ENCODE data around the gene STX4. TPM values are rescaled to one million over a fixed set of nuclear protein-coding genes. Genes with fewer than 3 reads are reported as not detected.

STX4 gene
- 10 to 100 TPM; 40.7 to 51.7 TPM for total RNA-seq

GRCh38 chr16:31032736-31033708 lies at the start of gene STX4:
Gene STX4, plus strand, starts transcription at chr16:31033558. Its CDS starts 248 bp downstream, at chr16:31033806.
- Histone ChIP-seq H3K4me1 (replicated peaks) (peaks cover 5% of the 10 kb centered on the region), H3K9me3 (no peaks in the 10 kb centered on the region), H3K4me3 (peak within 1 kb of the TSS; percentile 56 to 97), H3K27me3 (replicated peaks; ENCODE audit: insufficient read depth) (no peaks in the 10 kb centered on the region), H3K27ac (peak within 1 kb of the TSS; percentile 88 to 92), H3K36me3 (no peaks in the 10 kb centered on the region)
- TF ChIP-seq POLR2A (IDR thresholded peaks at IDR 0.05), result peak; percentile 58
- TF ChIP-seq CTCF (IDR thresholded peaks at IDR 0.05), result peak in 2 of 4 experiments; percentile 25 to 30
- TF ChIP-seq POLR2AphosphoS5 (IDR thresholded peaks at IDR 0.05), result peak; percentile 96
- peak; percentile 96 for DNase-seq (ENCODE audit: low spot score)
- WGBS, result under 1% methylated on average over 69 of the region's 75 CpGs
- intact Hi-C loops (cut with DNase I), result loop anchor here (2.0 to 5.0 kb wide), 5 partner anchors 36 to 424 kb away; partner anchors contain the start of genes ARMC5, FUS, HSD3B7 and ZNF646

- intact Hi-C loops (cut with DNase I), result loop anchor here (2.0 to 10.0 kb wide), 5 partner anchors 49 to 891 kb away; partner anchors contain the start of genes STX4, VKORC1, ZNF267 and ZNF843
- WGBS, result 77% methylated on average over 14 of the region's 14 CpGs
- TF ChIP-seq POLR2A (IDR thresholded peaks at IDR 0.05) (no peak), CTCF (IDR thresholded peaks at IDR 0.05) (no peak), POLR2AphosphoS5 (IDR thresholded peaks at IDR 0.05) (no peak)
- Histone ChIP-seq H3K27me3 (replicated peaks; ENCODE audit: insufficient read depth) (no peaks in the 10 kb centered on the region), H3K27ac (no peak overlapping the region), H3K36me3 (peaks cover 5 to 14% of the 10 kb centered on the region in 2 donors), H3K9me3 (no peaks in the 10 kb centered on the region), H3K4me3 (no peak overlapping the region), H3K4me1 (replicated peaks) (no peaks in the 10 kb centered on the region)
- DNase-seq (ENCODE audit: low spot score), result no peak
Measured at GRCh38 chr16:30983898-30984610, 49.3 kb upstream of the STX4 start.

GRCh38 chr16:30984669-30985400 lies 48.5 kb upstream of the STX4 start, which contains the start of gene HSD3B7:
Gene HSD3B7, plus strand, starts transcription at chr16:30985207. Its CDS starts 452 bp downstream, at chr16:30985659.
- H3K4me1 ChIP-seq (replicated peaks), result no peaks in the 10 kb centered on the region
- WGBS, result 33% methylated on average over 24 of the region's 24 CpGs
- peak within 1 kb of the TSS; percentile 21 to 34 for H3K4me3 ChIP-seq
- peak; percentile 81 for DNase-seq (ENCODE audit: low spot score)
- H3K27me3 ChIP-seq (replicated peaks; ENCODE audit: insufficient read depth), result no peaks in the 10 kb centered on the region
- peak within 1 kb of the TSS; percentile 16 to 61 for H3K27ac ChIP-seq
- H3K9me3 ChIP-seq, result no peaks in the 10 kb centered on the region
- intact Hi-C loops (cut with DNase I), result loop anchor here (2.0 to 10.0 kb wide), 5 partner anchors 48 to 890 kb away; partner anchors contain the start of genes STX4, VKORC1, ZNF267 and ZNF843
- TF ChIP-seq POLR2A (IDR thresholded peaks at IDR 0.05), result peak; percentile 14
- TF ChIP-seq POLR2AphosphoS5 (IDR thresholded peaks at IDR 0.05), result peak; percentile 70
- TF ChIP-seq CTCF (IDR thresholded peaks at IDR 0.05), result peak; percentile 86 to 98 (median 94)
- peaks cover 5 to 6% of the 10 kb centered on the region in 2 donors for H3K36me3 ChIP-seq

- DNase-seq (ENCODE audit: low spot score), result peak; percentile 70
- Histone ChIP-seq H3K9me3 (no peaks in the 10 kb centered on the region), H3K27ac (peak overlapping the region; percentile 16 to 61), H3K27me3 (replicated peaks; ENCODE audit: insufficient read depth) (no peaks in the 10 kb centered on the region), H3K36me3 (peaks cover 5% of the 10 kb centered on the region in 2 donors), H3K4me3 (peak overlapping the region; percentile 21 to 34), H3K4me1 (replicated peaks) (no peaks in the 10 kb centered on the region)
- intact Hi-C loops (cut with DNase I), result loop anchor here (2.0 to 10.0 kb wide), 4 partner anchors 47 to 889 kb away; partner anchors contain the start of genes STX4, VKORC1, ZNF267 and ZNF843
- TF ChIP-seq CTCF (IDR thresholded peaks at IDR 0.05), result peak in 2 of 4 experiments; percentile 22 to 50
- no peak for TF ChIP-seq POLR2AphosphoS5 (IDR thresholded peaks at IDR 0.05)
- no peak for TF ChIP-seq POLR2A (IDR thresholded peaks at IDR 0.05)
- 48% methylated on average over 19 of the region's 20 CpGs for WGBS
Measured at GRCh38 chr16:30985401-30986128, 47.8 kb upstream of the STX4 start.

Data from prostate gland (tissue), 2 donors.